GM12878 (cell line): Measurements from ENCODE around the gene SLAMF9. TPM values are rescaled to one million over a fixed set of nuclear protein-coding genes. Genes with fewer than 3 reads are reported as not detected.

ENCODE experiments used
- ATAC-seq: fragments of 200-7000 bp; cut with Tn5 transposase; 3 replicates; pipeline ENCODE4 v1.9.1; 2020; ENCODE audit warnings: mild to moderate bottlenecking, moderate library complexity
- BruUV-seq: library from RNA; stranded (reverse); fragments of 400-500 nt; replicated peaks from 2 replicates; lab custom pipeline; 2021; lab: Mats Ljungman, UMichigan
- CTCF ChIA-PET: fragments of 300-600 bp; sonication (Branson Sonifier 250); formaldehyde crosslinking; extraction: SDS; loops from one replicate; lab custom pipeline; 2021; ENCODE audit warnings: inconsistent platforms; lab: Yijun Ruan, JAX
- POLR2A ChIA-PET: fragments of 350-600 bp; formaldehyde crosslinking; extraction: SDS; loops from one replicate; lab custom pipeline; 2021; ENCODE audit warnings: inconsistent platforms; lab: Charles Lee
- RAD21 ChIA-PET: fragments of 300-600 bp; sonication (Branson Sonifier 250); formaldehyde crosslinking; loops from one replicate; lab custom pipeline; 2023; ENCODE audit warnings: antibody characterized with exemption; ENCODE audit not compliant: unreplicated experiment; lab: Charles Lee
- SMC1A ChIA-PET: fragments of 300-600 bp; sonication (Branson Sonifier 250); formaldehyde crosslinking; loops from one replicate; lab custom pipeline; 2023; ENCODE audit not compliant: unreplicated experiment, uncharacterized antibody; lab: Charles Lee
- DNase-seq: peaks from one replicate; pipeline ENCODE4 v3.0.0-alpha.2; 2011; ENCODE audit warnings: low read depth, low spot score
- FAIRE-seq: peaks from 3 replicates; lab custom pipeline; 2011; peaks lifted over from hg19 to GRCh38; lab: Jason Lieb, UNC
- H2AFZ ChIP-seq: 2 replicates; pipeline ENCODE4 v1.6.0; 2011; ENCODE audit warnings: low read depth, low read length, control low read depth; ENCODE audit not compliant: control insufficient read depth
- H3K27ac ChIP-seq: 2 replicates; pipeline ENCODE4 v1.5.1; 2011; ENCODE audit warnings: control low read depth; ENCODE audit not compliant: control insufficient read depth, insufficient read depth
- H3K27me3 ChIP-seq, 2 experiments: replicated peaks in 1 of 2; 2 replicates each; pipeline versions ENCODE4 v1.6.0 to v1.6.1; 2011; ENCODE audit warnings: low read length in 1 of 2; ENCODE audit not compliant: control insufficient read depth in 2 of 2, insufficient read depth in 2 of 2
- H3K36me3 ChIP-seq, 2 experiments: 2 replicates each; pipeline ENCODE4 v1.5.1; 2011; ENCODE audit warnings: low read length in 1 of 2; ENCODE audit not compliant: control insufficient read depth in 2 of 2, insufficient read depth in 2 of 2
- H3K4me1 ChIP-seq: 2 replicates; pipeline ENCODE4 v1.6.1; 2011; ENCODE audit warnings: mild to moderate bottlenecking, low read length, moderate library complexity, mixed read lengths; ENCODE audit not compliant: control insufficient read depth, insufficient read depth
- H3K4me2 ChIP-seq: 2 replicates; pipeline ENCODE4 v1.6.0; 2011; ENCODE audit warnings: control low read depth; ENCODE audit not compliant: control insufficient read depth, insufficient read depth
- H3K4me3 ChIP-seq: fragments of 200-600 bp; sonication (generic); 2 replicates; pipeline ENCODE4 v1.5.1; 2016
- H3K79me2 ChIP-seq: 2 replicates; pipeline ENCODE4 v1.6.0; 2011; ENCODE audit warnings: low read length; ENCODE audit not compliant: control insufficient read depth, insufficient read depth
- H3K9ac ChIP-seq: 2 replicates; pipeline ENCODE4 v1.8.0; 2011; ENCODE audit warnings: low read length, control low read depth, mixed read lengths; ENCODE audit not compliant: control insufficient read depth, insufficient read depth
- H3K9me3 ChIP-seq: replicated peaks from 3 replicates; pipeline ENCODE4 v1.5.1; 2011; ENCODE audit warnings: mild to moderate bottlenecking, low read length; ENCODE audit not compliant: control insufficient read depth, insufficient read depth
- H4K20me1 ChIP-seq: 2 replicates; pipeline ENCODE4 v1.6.0; 2011; ENCODE audit not compliant: control insufficient read depth, insufficient read depth
- BCL11A ChIP-seq: IDR thresholded peaks from 2 replicates; pipeline ENCODE4 v1.6.1; 2011; ENCODE audit warnings: low read depth, low read length
- CBX3 ChIP-seq: fragments of 200-600 bp; sonication (generic); IDR thresholded peaks from 2 replicates; pipeline ENCODE4 v1.6.1; 2016; ENCODE audit warnings: low read depth, borderline replicate concordance
- NFXL1 ChIP-seq: fragments of 450-650 bp; IDR thresholded peaks from 2 replicates; pipeline ENCODE4 v1.6.1; 2017; ENCODE audit warnings: antibody characterized with exemption, mild to moderate bottlenecking, borderline replicate concordance
- PAX5 ChIP-seq: IDR thresholded peaks from 2 replicates; pipeline ENCODE4 v1.6.1; 2011; ENCODE audit warnings: low read depth, low read length, borderline replicate concordance
- POLR2A ChIP-seq: IDR thresholded peaks from 2 replicates; pipeline ENCODE4 v1.6.1; 2011; ENCODE audit warnings: low read depth, mild to moderate bottlenecking, low read length
- POLR2AphosphoS5 ChIP-seq: IDR thresholded peaks from 2 replicates; pipeline ENCODE4 v1.6.1; 2011; ENCODE audit warnings: mild to moderate bottlenecking, low read length, inconsistent platforms
- STAT1 ChIP-seq: fragments of 450-650 bp; conservative IDR thresholded peaks from 2 replicates; pipeline ENCODE4 v1.6.1; 2014; ENCODE audit warnings: antibody characterized with exemption, mild to moderate bottlenecking
- SUPT20H ChIP-seq: IDR thresholded peaks from 2 replicates; pipeline ENCODE4 v1.6.1; 2011; ENCODE audit warnings: low read depth, mild to moderate bottlenecking, low read length, moderate library complexity, borderline replicate concordance; ENCODE audit not compliant: control insufficient read depth
- WRNIP1 ChIP-seq: IDR thresholded peaks from 2 replicates; pipeline ENCODE4 v1.6.1; 2011; ENCODE audit warnings: low read depth, low read length, improper control_type of control experiment, borderline replicate concordance
- WGBS: methylation state at CpG from one replicate; pipeline ENCODE4 v1.1.6; 2016; ENCODE audit warnings: low lambda C conversion rate; ENCODE audit not compliant: insufficient replicate concordance, insufficient coverage; ENCODE audit errors: missing lambda C conversion rate; 5-methylcytosine and 5-hydroxymethylcytosine counted together
- in situ Hi-C: fragments of 300-500 bp; cut with MboI; formaldehyde crosslinking; loops from 9 replicates; pipeline ENCODE4 v1.14.3; 2018; ENCODE audit warnings: mixed read lengths
- intact Hi-C: fragments of 100-400 bp; cut with micrococcal nuclease; formaldehyde crosslinking; loops from one replicate; pipeline ENCODE4 v1.14.2; 2022; ENCODE audit not compliant: unreplicated experiment
- polyA plus RNA-seq, 11 experiments: library from polyadenylated mRNA; depleted of rRNA in 4 of 11; unstranded in 6 of 11; stranded (reverse) in 5 of 11; fragments of >200 nt; fragmentation: Nextera tagmentation in 4 of 11; fragmentation: Illumina TruSeq in 1 of 11; extraction: Ambion mirVana in 4 of 11; extraction: Trizol in 1 of 11; gene quantifications; 1 replicate in 1 of 11; 2 replicates in 10 of 11; pipeline versions ENCODE4 v1.2.1 to v1.2.3, GENCODE V29; 2011 to 2016; ENCODE audit warnings: inconsistent platforms in 2 of 11, missing spikeins in 2 of 11, low read depth in 1 of 11
- total RNA-seq, 4 experiments: library from RNA; depleted of rRNA in 3 of 4; stranded (reverse); fragments of >200 nt in 3 of 4; fragmentation: Illumina TruSeq in 1 of 4; extraction: Trizol in 1 of 4; gene quantifications; 2 replicates each; pipeline versions ENCODE4 v1.2.1 to v1.2.3, GENCODE V29; 2013 to 2021
- TF ChIP-seq, protein P1 (sequence below): IDR thresholded peaks from 2 replicates; pipeline ENCODE4 v1.6.1; 2011; ENCODE audit warnings: mild to moderate bottlenecking, low read depth, low read length, moderate library complexity; ENCODE audit not compliant: insufficient replicate concordance
- TF ChIP-seq, protein P2 (sequence below): fragments of 450-650 bp; IDR thresholded peaks from 2 replicates; pipeline ENCODE4 v1.6.1; 2017; ENCODE audit warnings: mild to moderate bottlenecking, moderate library complexity

Gene SLAMF9
- total and polyA plus RNA-seq, 10 of the 15 experiments (the other 5 are each of a cell fraction or from before 2014, with no cell fraction given), result not detected

DNA sequence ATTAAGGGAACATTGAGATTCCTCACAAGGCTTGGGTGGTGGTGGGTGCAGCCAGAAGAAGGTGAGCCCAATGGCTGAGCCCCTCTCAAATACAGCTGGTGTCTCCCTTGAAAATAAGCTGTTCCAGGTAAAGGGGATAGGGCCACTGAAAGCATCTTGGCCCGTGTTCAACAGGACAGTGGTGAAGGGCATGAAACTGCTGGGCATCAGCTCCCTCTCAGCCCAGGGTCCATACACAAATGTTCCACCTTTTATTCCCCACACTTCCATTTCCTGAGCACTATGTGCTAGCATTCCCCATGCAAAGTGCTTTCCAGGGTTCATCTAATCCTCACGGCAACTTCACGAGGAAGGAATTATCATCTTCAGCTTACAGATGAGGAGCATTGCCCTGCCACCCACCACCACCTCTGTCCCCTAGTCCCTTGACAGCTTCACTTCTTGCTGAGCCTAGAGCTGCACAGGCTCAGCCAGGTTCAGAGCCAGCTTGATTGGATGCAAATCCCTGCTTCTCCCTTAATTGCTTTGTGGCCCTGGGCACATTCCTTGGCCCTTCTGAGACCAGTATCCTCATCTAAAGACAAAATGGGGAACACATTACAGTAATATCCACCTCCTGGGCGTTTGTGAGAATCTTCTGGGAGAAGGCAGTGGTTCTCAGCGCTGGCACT lies 38.3 kb downstream of the SLAMF9 start:
- no peak overlapping the region for H3K4me3 ChIP-seq
- no TSS peak for BruUV-seq
- peak; percentile 6; the same call in 2 of the 3 replicates for ATAC-seq
- H3K36me3 ChIP-seq, result peaks cover 8 to 28% of the 10 kb centered on the region in 2 experiments; a peak in 3 of 4 replicates
- FAIRE-seq, result no peak
- CTCF ChIA-PET, result interaction anchor here (0.9 to 2.5 kb wide), 5 partner anchors 21 to 92 kb away, joined by 3 to 8 read pairs (median 4); no protein-coding TSS in a partner anchor
- POLR2A ChIA-PET, result interaction anchor here (1.1 kb wide), 1 partner anchor 12 kb away, joined by 3 read pairs; no protein-coding TSS in a partner anchor
- SMC1A ChIA-PET, result interaction anchor here (0.8 to 1.7 kb wide), 5 partner anchors 8 to 92 kb away, joined by 3 to 4 read pairs (median 3); no protein-coding TSS in a partner anchor
- no peak overlapping the region for H3K9ac ChIP-seq
- peaks cover 20% of the 10 kb centered on the region for H3K4me1 ChIP-seq
- intact Hi-C loops (no loop called here), in situ Hi-C loops (no loop called here)
- H2AFZ ChIP-seq, result no peak overlapping the region
- H4K20me1 ChIP-seq, result no peaks in the 10 kb centered on the region
- H3K79me2 ChIP-seq, result peaks cover 14% of the 10 kb centered on the region
- no peaks in the 10 kb centered on the region for H3K27me3 ChIP-seq
- no peak for DNase-seq
- H3K27ac ChIP-seq, result no peak overlapping the region
- WGBS, result 77% methylated on average over 5 of the region's 5 CpGs
- no peak overlapping the region for H3K4me2 ChIP-seq
- TF ChIP-seq STAT1 (no peak), SUPT20H (no peak), WRNIP1 (no peak), NFXL1 (no peak), POLR2A (0 out of 2 replicates have a peak, but pooled peaks have one; percentile 16), PAX5 (no peak), BCL11A (no peak), POLR2AphosphoS5 (peak; percentile 66), CBX3 (no peak)
- TF ChIP-seq, protein P1, sequence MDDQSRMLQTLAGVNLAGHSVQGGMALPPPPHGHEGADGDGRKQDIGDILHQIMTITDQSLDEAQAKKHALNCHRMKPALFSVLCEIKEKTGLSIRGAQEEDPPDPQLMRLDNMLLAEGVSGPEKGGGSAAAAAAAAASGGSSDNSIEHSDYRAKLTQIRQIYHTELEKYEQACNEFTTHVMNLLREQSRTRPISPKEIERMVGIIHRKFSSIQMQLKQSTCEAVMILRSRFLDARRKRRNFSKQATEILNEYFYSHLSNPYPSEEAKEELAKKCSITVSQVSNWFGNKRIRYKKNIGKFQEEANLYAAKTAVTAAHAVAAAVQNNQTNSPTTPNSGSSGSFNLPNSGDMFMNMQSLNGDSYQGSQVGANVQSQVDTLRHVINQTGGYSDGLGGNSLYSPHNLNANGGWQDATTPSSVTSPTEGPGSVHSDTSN, result no peak
- TF ChIP-seq, protein P2, sequence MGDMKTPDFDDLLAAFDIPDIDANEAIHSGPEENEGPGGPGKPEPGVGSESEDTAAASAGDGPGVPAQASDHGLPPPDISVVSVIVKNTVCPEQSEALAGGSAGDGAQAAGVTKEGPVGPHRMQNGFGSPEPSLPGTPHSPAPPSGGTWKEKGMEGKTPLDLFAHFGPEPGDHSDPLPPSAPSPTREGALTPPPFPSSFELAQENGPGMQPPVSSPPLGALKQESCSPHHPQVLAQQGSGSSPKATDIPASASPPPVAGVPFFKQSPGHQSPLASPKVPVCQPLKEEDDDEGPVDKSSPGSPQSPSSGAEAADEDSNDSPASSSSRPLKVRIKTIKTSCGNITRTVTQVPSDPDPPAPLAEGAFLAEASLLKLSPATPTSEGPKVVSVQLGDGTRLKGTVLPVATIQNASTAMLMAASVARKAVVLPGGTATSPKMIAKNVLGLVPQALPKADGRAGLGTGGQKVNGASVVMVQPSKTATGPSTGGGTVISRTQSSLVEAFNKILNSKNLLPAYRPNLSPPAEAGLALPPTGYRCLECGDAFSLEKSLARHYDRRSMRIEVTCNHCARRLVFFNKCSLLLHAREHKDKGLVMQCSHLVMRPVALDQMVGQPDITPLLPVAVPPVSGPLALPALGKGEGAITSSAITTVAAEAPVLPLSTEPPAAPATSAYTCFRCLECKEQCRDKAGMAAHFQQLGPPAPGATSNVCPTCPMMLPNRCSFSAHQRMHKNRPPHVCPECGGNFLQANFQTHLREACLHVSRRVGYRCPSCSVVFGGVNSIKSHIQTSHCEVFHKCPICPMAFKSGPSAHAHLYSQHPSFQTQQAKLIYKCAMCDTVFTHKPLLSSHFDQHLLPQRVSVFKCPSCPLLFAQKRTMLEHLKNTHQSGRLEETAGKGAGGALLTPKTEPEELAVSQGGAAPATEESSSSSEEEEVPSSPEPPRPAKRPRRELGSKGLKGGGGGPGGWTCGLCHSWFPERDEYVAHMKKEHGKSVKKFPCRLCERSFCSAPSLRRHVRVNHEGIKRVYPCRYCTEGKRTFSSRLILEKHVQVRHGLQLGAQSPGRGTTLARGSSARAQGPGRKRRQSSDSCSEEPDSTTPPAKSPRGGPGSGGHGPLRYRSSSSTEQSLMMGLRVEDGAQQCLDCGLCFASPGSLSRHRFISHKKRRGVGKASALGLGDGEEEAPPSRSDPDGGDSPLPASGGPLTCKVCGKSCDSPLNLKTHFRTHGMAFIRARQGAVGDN, result no peak
- TF ChIP-seq, all 136 proteins: peak for 2
- H3K9me3 ChIP-seq, result no peaks in the 10 kb centered on the region
- RAD21 ChIA-PET, result interaction anchor here (1.2 kb wide), 1 partner anchor 26 kb away, joined by 4 read pairs; no protein-coding TSS in a partner anchor
